HepG2 (cell line): ENCODE data around the gene EMC9. TPM values are rescaled to one million over a fixed set of nuclear protein-coding genes. Genes with fewer than 3 reads are reported as not detected.
A peak's percentile ranks its signal among the peaks of the same experiment; 100 is the strongest.

Experiments
- AHR ChIP-seq: IDR thresholded peaks from 2 replicates; pipeline ENCODE4 v1.6.1; 2018; ENCODE audit warnings: missing genetic modification reagents, missing compliant biosample characterization
- CHD4 ChIP-seq: fragments of 200-600 bp; sonication (generic); IDR thresholded peaks from 2 replicates; pipeline ENCODE4 v1.7.0; 2017; ENCODE audit warnings: mild to moderate bottlenecking, low read length, borderline replicate concordance
- MXD3 ChIP-seq: IDR thresholded peaks from 2 replicates; pipeline ENCODE4 v1.6.1; 2016; ENCODE audit warnings: mild to moderate bottlenecking, missing biosample characterization, missing genetic modification reagents
- NCOA5 ChIP-seq: sonication (generic); formaldehyde crosslinking; IDR thresholded peaks from 2 replicates; pipeline ENCODE4 v1.4.0; 2020; ENCODE audit warnings: missing genetic modification reagents
- NFKBIZ ChIP-seq: IDR thresholded peaks from 2 replicates; pipeline ENCODE4 v1.6.1; 2018; ENCODE audit warnings: missing genetic modification reagents, missing compliant biosample characterization
- NR2F6 ChIP-seq, 2 experiments: IDR thresholded peaks; 2 replicates each; pipeline ENCODE4 v1.6.1; 2016; ENCODE audit warnings: antibody characterized with exemption in 1 of 2, mild to moderate bottlenecking in 1 of 2
- PAF1 ChIP-seq: IDR thresholded peaks from 2 replicates; pipeline ENCODE4 v1.6.1; 2016; ENCODE audit warnings: missing genetic modification reagents, missing compliant biosample characterization
- PAX8 ChIP-seq: sonication (generic); formaldehyde crosslinking; IDR thresholded peaks from 2 replicates; pipeline ENCODE4 v1.8.0; 2022; ENCODE audit warnings: mild to moderate bottlenecking, missing genetic modification reagents, borderline replicate concordance
- PBX2 ChIP-seq: IDR thresholded peaks from 2 replicates; pipeline ENCODE4 v1.6.1; 2016; ENCODE audit warnings: control low read depth
- RARA ChIP-seq: IDR thresholded peaks from 2 replicates; pipeline ENCODE4 v1.6.1; 2016; ENCODE audit warnings: missing genetic modification reagents, missing compliant biosample characterization
- RCOR2 ChIP-seq: IDR thresholded peaks from 2 replicates; pipeline ENCODE4 v1.6.1; 2016; ENCODE audit warnings: missing biosample characterization, missing genetic modification reagents
- SNAPC2 ChIP-seq: sonication (generic); formaldehyde crosslinking; IDR thresholded peaks from 2 replicates; pipeline ENCODE4 v1.8.1; 2022; ENCODE audit warnings: mild to moderate bottlenecking, missing genetic modification reagents
- TFDP2 ChIP-seq: sonication (generic); formaldehyde crosslinking; IDR thresholded peaks from 2 replicates; pipeline ENCODE4 v1.4.0; 2020; ENCODE audit warnings: missing genetic modification reagents
- ZFAT ChIP-seq: sonication (generic); formaldehyde crosslinking; conservative IDR thresholded peaks from 2 replicates; pipeline ENCODE4 v1.8.1; 2023; ENCODE audit warnings: missing genetic modification reagents, inconsistent platforms
- ZFP36 ChIP-seq: fragments of 150-350 bp; IDR thresholded peaks from 2 replicates; pipeline ENCODE4 v1.6.1; 2018; ENCODE audit warnings: borderline replicate concordance, low read length, low read depth; ENCODE audit not compliant: partially characterized antibody
- ZNF230 ChIP-seq: sonication (generic); formaldehyde crosslinking; IDR thresholded peaks from 2 replicates; pipeline ENCODE4 v1.4.0; 2020; ENCODE audit warnings: mild to moderate bottlenecking, missing genetic modification reagents
- ZNF33B ChIP-seq: sonication (generic); formaldehyde crosslinking; IDR thresholded peaks from 2 replicates; pipeline ENCODE4 v1.5.1; 2020; ENCODE audit warnings: mild to moderate bottlenecking, missing genetic modification reagents
- ZNF501 ChIP-seq: sonication (generic); formaldehyde crosslinking; IDR thresholded peaks from 2 replicates; pipeline ENCODE4 v1.5.1; 2020; ENCODE audit warnings: mild to moderate bottlenecking, moderate library complexity, missing genetic modification reagents
- ZNF614 ChIP-seq: IDR thresholded peaks from 2 replicates; pipeline ENCODE4 v1.6.1; 2018; ENCODE audit warnings: missing biosample characterization, missing genetic modification reagents, inconsistent platforms, borderline replicate concordance
- polyA plus RNA-seq, 8 experiments: library from polyadenylated mRNA; depleted of rRNA in 3 of 8; stranded (reverse) in 7 of 8; unstranded in 1 of 8; fragments of >200 nt; fragmentation: Illumina TruSeq in 4 of 8; extraction: Trizol in 4 of 8; gene quantifications; 2 replicates each; pipeline versions ENCODE4 v1.2.1 to v1.2.3, GENCODE V29; 2011 to 2016; ENCODE audit warnings: low read depth in 4 of 8, missing spikeins in 1 of 8, mixed read lengths in 1 of 8; ENCODE audit not compliant: insufficient read depth in 1 of 8
- total RNA-seq, 5 experiments: library from RNA; depleted of rRNA; stranded (reverse); fragments of >200 nt; fragmentation: Illumina TruSeq; extraction: Trizol; gene quantifications; 2 replicates each; pipeline ENCODE4 v1.2.3, GENCODE V29; 2016; ENCODE audit warnings: low read depth in 1 of 5
- TF ChIP-seq, protein P1 (sequence below): sonication (generic); formaldehyde crosslinking; IDR thresholded peaks from 2 replicates; pipeline ENCODE4 v1.4.0; 2020; ENCODE audit warnings: missing genetic modification reagents
- TF ChIP-seq, protein P2 (sequence below): sonication (generic); formaldehyde crosslinking; IDR thresholded peaks from 2 replicates; pipeline ENCODE4 v1.8.1; 2023; ENCODE audit warnings: mild to moderate bottlenecking, missing genetic modification reagents
- TF ChIP-seq, protein P3 (sequence below): sonication (generic); formaldehyde crosslinking; IDR thresholded peaks from 2 replicates; pipeline ENCODE4 v1.4.0; 2020; ENCODE audit warnings: missing genetic modification reagents, mild to moderate bottlenecking, borderline replicate concordance

Gene EMC9
- total and polyA plus RNA-seq, 2 of the 13 experiments (the other 11 are each of a cell fraction or from before 2014, with no cell fraction given) = 60.5 to 78.7 TPM

- TF ChIP-seq CHD4 = no peak
- TF ChIP-seq, protein P1, sequence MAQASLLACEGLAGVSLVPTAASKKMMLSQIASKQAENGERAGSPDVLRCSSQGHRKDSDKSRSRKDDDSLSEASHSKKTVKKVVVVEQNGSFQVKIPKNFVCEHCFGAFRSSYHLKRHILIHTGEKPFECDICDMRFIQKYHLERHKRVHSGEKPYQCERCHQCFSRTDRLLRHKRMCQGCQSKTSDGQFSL (CRISPR knock-in tag) = peak; percentile 92
- peak; percentile 95 for TF ChIP-seq AHR
- peak; percentile 79 for TF ChIP-seq ZNF230
- TF ChIP-seq NFKBIZ (CRISPR knock-in tag) = peak; percentile 96
- TF ChIP-seq, protein P2, sequence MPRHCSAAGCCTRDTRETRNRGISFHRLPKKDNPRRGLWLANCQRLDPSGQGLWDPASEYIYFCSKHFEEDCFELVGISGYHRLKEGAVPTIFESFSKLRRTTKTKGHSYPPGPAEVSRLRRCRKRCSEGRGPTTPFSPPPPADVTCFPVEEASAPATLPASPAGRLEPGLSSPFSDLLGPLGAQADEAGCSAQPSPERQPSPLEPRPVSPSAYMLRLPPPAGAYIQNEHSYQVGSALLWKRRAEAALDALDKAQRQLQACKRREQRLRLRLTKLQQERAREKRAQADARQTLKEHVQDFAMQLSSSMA (CRISPR knock-in tag) = peak; percentile 88
- peak; percentile 92 for TF ChIP-seq ZFAT (CRISPR knock-in tag)
- TF ChIP-seq TFDP2 (CRISPR knock-in tag) = peak; percentile 91
- peak; percentile 99 for TF ChIP-seq ZNF614 (CRISPR knock-in tag)
- TF ChIP-seq PAF1 (CRISPR knock-in tag) = peak; percentile 97; the same call in 1 of the 2 replicates
- TF ChIP-seq PBX2 (CRISPR knock-in tag) = no peak
- peak; percentile 91; the same call in 1 of the 2 replicates for TF ChIP-seq PAX8 (CRISPR knock-in tag)
- no peak for TF ChIP-seq ZNF501 (CRISPR knock-in tag)
- TF ChIP-seq NCOA5 (CRISPR knock-in tag) = peak; percentile 71; the same call in 1 of the 2 replicates
- TF ChIP-seq SNAPC2 (CRISPR knock-in tag) = peak; percentile 97
- peak; percentile 99; the same call in 1 of the 2 replicates for TF ChIP-seq MXD3
- TF ChIP-seq, protein P3, sequence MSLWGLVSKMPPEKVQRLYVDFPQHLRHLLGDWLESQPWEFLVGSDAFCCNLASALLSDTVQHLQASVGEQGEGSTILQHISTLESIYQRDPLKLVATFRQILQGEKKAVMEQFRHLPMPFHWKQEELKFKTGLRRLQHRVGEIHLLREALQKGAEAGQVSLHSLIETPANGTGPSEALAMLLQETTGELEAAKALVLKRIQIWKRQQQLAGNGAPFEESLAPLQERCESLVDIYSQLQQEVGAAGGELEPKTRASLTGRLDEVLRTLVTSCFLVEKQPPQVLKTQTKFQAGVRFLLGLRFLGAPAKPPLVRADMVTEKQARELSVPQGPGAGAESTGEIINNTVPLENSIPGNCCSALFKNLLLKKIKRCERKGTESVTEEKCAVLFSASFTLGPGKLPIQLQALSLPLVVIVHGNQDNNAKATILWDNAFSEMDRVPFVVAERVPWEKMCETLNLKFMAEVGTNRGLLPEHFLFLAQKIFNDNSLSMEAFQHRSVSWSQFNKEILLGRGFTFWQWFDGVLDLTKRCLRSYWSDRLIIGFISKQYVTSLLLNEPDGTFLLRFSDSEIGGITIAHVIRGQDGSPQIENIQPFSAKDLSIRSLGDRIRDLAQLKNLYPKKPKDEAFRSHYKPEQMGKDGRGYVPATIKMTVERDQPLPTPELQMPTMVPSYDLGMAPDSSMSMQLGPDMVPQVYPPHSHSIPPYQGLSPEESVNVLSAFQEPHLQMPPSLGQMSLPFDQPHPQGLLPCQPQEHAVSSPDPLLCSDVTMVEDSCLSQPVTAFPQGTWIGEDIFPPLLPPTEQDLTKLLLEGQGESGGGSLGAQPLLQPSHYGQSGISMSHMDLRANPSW (CRISPR knock-in tag) = peak; percentile 73; the same call in 1 of the 2 replicates
- peak; percentile 93 for TF ChIP-seq ZNF33B
- peak; percentile 24; the same call in 1 of the 2 replicates for TF ChIP-seq RCOR2 (CRISPR knock-in tag)
- TF ChIP-seq NR2F6 (IDR thresholded peaks at IDR 0.05) = peak; percentile 72
- peak; percentile 86 for TF ChIP-seq NR2F6 (CRISPR knock-in tag; IDR thresholded peaks at IDR 0.05)
- no peak for TF ChIP-seq ZFP36
- TF ChIP-seq RARA (CRISPR knock-in tag) = peak; percentile 89
These were observed 47.2 kb downstream of the EMC9 start, which contains the start of gene PCK2 (continued) for GRCh38 chr14:24093901-24094840.
